ENCODE data around the gene ACBD4.

Gene ACBD4

DNA sequence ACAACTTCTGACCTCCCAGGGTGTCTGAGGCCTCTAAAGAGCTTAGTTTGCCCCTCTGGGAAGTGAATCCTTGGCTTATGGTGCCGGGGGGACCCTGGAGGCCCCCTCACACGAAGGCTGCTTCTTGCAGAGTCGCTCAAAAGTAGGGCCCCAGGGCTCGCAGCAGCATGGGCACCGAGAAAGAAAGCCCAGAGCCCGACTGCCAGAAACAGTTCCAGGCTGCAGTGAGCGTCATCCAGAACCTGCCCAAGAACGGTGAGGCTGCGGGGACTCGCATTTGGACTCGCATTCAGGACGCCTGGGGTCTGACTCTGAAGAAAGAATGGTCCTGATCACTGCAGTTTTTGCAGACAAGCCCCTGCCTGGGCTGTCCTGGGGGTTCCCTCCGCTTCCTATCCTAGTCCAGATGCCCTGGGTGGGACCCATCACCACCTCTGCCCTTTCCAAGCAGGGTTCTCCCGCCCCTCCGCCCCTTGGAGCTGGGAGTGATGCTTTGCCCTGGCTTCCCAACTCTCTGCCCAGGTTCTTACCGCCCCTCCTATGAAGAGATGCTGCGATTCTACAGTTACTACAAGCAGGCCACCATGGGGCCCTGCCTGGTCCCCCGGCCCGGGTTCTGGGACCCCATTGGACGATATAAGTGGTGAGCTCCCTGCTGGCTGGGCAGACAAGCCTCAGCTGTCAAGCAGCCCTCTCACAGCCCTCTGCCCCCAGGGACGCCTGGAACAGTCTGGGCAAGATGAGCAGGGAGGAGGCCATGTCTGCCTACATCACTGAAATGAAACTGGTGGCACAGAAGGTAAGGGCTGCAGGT, 698 bp downstream of the ACBD4 start:
- no peak for TF ChIP-seq EZH2phosphoT487 (IDR thresholded peaks at IDR 0.05; ENCODE audit: low read depth)
- TF ChIP-seq, protein P1, sequence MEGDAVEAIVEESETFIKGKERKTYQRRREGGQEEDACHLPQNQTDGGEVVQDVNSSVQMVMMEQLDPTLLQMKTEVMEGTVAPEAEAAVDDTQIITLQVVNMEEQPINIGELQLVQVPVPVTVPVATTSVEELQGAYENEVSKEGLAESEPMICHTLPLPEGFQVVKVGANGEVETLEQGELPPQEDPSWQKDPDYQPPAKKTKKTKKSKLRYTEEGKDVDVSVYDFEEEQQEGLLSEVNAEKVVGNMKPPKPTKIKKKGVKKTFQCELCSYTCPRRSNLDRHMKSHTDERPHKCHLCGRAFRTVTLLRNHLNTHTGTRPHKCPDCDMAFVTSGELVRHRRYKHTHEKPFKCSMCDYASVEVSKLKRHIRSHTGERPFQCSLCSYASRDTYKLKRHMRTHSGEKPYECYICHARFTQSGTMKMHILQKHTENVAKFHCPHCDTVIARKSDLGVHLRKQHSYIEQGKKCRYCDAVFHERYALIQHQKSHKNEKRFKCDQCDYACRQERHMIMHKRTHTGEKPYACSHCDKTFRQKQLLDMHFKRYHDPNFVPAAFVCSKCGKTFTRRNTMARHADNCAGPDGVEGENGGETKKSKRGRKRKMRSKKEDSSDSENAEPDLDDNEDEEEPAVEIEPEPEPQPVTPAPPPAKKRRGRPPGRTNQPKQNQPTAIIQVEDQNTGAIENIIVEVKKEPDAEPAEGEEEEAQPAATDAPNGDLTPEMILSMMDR (IDR thresholded peaks at IDR 0.05; ENCODE audit: low read depth, low read length), result no peak
- Histone ChIP-seq H3K4me2 (ENCODE audit: low read length) (peak overlapping the region; percentile 100), H3K27me3 (ENCODE audit: low read depth, low read length) (no peaks in the 10 kb centered on the region), H3K36me3 (replicated peaks; ENCODE audit: low read depth, low read length) (no peaks in the 10 kb centered on the region), H3K4me1 (ENCODE audit: low read length) (peaks cover 10% of the 10 kb centered on the region), H3K9ac (ENCODE audit: low read length) (peak overlapping the region; percentile 83), H2AFZ (ENCODE audit: low read depth, low read length) (peak overlapping the region; percentile 50; the same call in 1 of the 2 replicates), H3K4me3 (ENCODE audit: low read length) (peak overlapping the region; percentile 85), H3K79me2 (ENCODE audit: low read length) (no peaks in the 10 kb centered on the region), H3K9me3 (ENCODE audit: insufficient read depth, low read length) (no peaks in the 10 kb centered on the region), H3K27ac (ENCODE audit: low read length) (0 out of 2 replicates have a peak overlapping the region, but pooled peaks have one; percentile 5), H4K20me1 (ENCODE audit: insufficient read depth, low read length) (no peaks in the 10 kb centered on the region)

DNA sequence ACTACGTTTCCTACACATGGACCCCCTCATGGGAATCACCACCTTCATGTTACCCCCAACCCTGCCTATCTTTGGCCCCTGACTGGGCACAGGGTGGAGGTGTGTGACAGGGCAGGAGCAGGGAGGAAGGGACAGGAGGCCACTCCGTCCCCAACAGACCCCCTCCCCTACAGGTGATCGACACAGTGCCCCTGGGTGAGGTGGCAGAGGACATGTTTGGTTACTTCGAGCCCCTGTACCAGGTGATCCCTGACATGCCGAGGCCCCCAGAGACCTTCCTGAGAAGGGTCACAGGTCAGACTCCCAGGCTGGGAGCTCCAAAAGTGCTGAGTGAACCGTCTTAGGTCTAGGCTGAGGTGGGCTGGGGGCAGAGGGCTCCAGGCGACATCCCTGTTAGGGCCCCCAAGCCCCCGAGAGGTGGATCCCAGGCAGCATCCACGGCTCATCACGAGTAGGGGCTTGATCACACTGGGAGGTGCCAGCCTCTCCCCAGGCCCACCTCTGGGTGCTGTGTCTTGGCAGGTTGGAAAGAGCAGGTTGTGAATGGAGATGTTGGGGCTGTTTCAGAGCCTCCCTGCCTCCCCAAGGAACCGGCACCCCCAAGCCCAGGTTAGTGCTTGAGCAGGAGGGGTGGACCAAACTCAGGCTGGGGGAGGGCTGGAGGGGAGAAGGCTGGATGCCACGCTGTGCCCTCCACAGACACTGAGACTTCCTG, 1.5 kb downstream of the ACBD4 start:
- no peak overlapping the region for H3K4me2 ChIP-seq (ENCODE audit: low read length)
- no peak overlapping the region for H3K4me3 ChIP-seq (ENCODE audit: low read length)
- TF ChIP-seq, protein P1 (IDR thresholded peaks at IDR 0.05; ENCODE audit: low read depth, low read length), result no peak
- no peak for TF ChIP-seq EZH2phosphoT487 (IDR thresholded peaks at IDR 0.05; ENCODE audit: low read depth)

DNA sequence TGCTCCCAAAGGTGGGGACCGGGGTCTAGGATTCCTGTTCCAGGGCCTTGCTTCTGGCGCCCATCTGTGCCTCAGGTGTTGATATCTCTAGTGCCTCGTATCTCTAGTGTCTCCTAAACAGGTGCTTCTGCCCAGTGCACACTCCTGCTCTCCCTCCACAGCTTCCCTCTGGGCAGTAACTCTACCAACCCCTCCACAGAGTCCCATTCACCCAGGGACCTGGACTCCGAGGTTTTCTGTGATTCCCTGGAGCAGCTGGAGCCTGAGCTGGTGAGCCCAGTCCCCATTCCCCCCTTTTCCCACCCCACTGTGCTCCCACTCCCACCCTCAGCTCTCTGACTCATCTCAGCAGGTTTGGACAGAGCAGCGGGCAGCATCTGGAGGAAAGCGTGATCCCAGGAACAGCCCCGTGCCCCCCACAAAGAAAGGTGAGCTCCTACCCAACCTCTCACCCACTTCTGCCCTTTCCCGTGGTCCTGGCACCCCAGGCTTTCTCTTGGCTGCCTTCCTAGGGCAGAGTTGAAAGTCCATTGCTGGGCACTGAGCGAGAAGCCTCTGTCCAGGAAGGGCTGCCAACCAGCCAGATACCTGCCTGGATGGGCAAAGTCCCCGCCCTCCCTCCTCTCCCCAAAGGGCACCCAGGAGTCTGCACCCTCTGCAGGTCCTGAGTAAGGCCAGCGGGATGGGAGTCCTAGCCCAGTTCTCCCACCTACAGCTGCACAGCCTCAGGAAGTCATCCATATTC, 2.2 kb downstream of the ACBD4 start:
- Histone ChIP-seq H3K27me3 (ENCODE audit: low read depth, low read length) (no peaks in the 10 kb centered on the region), H3K36me3 (replicated peaks; ENCODE audit: low read depth, low read length) (no peaks in the 10 kb centered on the region), H3K27ac (ENCODE audit: low read length) (no peak overlapping the region), H4K20me1 (ENCODE audit: insufficient read depth, low read length) (no peaks in the 10 kb centered on the region), H3K9ac (ENCODE audit: low read length) (no peak overlapping the region), H2AFZ (ENCODE audit: low read depth, low read length) (no peak overlapping the region), H3K4me2 (ENCODE audit: low read length) (no peak overlapping the region), H3K4me1 (ENCODE audit: low read length) (peaks cover 8% of the 10 kb centered on the region), H3K4me3 (ENCODE audit: low read length) (no peak overlapping the region), H3K9me3 (ENCODE audit: insufficient read depth, low read length) (no peaks in the 10 kb centered on the region), H3K79me2 (ENCODE audit: low read length) (no peaks in the 10 kb centered on the region)
- no peak for TF ChIP-seq EZH2phosphoT487 (IDR thresholded peaks at IDR 0.05; ENCODE audit: low read depth)
- TF ChIP-seq, protein P1 (IDR thresholded peaks at IDR 0.05; ENCODE audit: low read depth, low read length), result no peak

More for the DNA sequence above, 1.5 kb downstream of the ACBD4 start:
- Histone ChIP-seq H3K9ac (ENCODE audit: low read length) (no peak overlapping the region), H3K79me2 (ENCODE audit: low read length) (no peaks in the 10 kb centered on the region), H3K9me3 (ENCODE audit: insufficient read depth, low read length) (no peaks in the 10 kb centered on the region), H3K36me3 (replicated peaks; ENCODE audit: low read depth, low read length) (no peaks in the 10 kb centered on the region), H3K27me3 (ENCODE audit: low read depth, low read length) (no peaks in the 10 kb centered on the region), H3K4me1 (ENCODE audit: low read length) (peaks cover 8% of the 10 kb centered on the region), H3K27ac (ENCODE audit: low read length) (no peak overlapping the region), H2AFZ (ENCODE audit: low read depth, low read length) (no peak overlapping the region), H4K20me1 (ENCODE audit: insufficient read depth, low read length) (no peaks in the 10 kb centered on the region)

Measured in OCI-LY3 (cell line).